Fibroblast of pulmonary artery (primary cell): ENCODE data around the gene HDGF.

Source experiments
- DNase-seq: peaks from one replicate; pipeline ENCODE4 v3.0.0-alpha.2; 2010; ENCODE audit warnings: low read depth
- H3K4me3 ChIP-seq: replicated peaks from 2 replicates; pipeline ENCODE4 v1.5.1; 2011; ENCODE audit warnings: low read depth, mild to moderate bottlenecking, control low read depth, low read length, moderate library complexity
- TF ChIP-seq, protein P1 (sequence below): IDR thresholded peaks from 2 replicates; pipeline ENCODE4 v1.5.1; 2011; ENCODE audit warnings: mild to moderate bottlenecking, control low read depth, low read length, inconsistent platforms; ENCODE audit errors: missing control alignments

HDGF gene

DNA sequence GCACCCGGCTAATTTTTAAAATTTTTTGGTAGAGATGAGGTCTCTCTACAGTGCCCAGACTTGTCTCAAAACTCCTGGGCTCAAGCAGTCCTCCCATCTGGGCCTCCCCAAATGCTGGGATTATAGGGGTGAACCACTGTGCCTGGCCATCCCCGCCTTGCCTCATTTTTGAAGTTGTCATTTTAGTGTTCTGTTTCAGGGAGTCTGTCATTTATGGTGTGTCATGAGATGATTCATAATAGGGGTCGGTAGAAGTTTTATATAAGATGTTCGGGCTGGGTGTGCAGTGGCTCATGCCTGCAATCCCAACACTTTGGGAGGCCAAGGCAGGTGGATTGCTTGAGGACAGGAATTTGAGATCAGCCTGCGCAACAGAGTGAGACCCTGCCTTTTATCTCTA lies 24.3 kb upstream of the HDGF start:
- DNase-seq, result no peak
- TF ChIP-seq, protein P1, sequence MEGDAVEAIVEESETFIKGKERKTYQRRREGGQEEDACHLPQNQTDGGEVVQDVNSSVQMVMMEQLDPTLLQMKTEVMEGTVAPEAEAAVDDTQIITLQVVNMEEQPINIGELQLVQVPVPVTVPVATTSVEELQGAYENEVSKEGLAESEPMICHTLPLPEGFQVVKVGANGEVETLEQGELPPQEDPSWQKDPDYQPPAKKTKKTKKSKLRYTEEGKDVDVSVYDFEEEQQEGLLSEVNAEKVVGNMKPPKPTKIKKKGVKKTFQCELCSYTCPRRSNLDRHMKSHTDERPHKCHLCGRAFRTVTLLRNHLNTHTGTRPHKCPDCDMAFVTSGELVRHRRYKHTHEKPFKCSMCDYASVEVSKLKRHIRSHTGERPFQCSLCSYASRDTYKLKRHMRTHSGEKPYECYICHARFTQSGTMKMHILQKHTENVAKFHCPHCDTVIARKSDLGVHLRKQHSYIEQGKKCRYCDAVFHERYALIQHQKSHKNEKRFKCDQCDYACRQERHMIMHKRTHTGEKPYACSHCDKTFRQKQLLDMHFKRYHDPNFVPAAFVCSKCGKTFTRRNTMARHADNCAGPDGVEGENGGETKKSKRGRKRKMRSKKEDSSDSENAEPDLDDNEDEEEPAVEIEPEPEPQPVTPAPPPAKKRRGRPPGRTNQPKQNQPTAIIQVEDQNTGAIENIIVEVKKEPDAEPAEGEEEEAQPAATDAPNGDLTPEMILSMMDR, result no peak
- no peak overlapping the region for H3K4me3 ChIP-seq

DNA sequence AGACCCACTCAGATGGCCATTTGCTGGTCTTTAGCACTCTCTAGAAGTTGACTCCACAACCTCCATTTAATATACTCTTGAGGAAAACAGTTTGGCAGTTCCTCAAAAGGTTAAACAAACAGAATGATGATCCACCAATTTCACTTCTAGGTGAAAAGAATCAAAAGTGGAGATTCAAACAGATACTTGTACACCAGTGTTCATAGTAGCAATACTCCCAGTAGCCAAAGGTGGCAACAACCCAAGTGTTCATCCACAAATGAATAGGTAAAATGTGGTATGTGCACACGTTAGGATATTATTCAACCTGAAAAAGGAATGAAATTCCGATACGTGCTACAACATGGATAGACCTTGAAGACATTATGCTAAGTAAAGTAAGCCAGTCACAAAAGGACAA lies 22.1 kb upstream of the HDGF start:
- no peak overlapping the region for H3K4me3 ChIP-seq
- DNase-seq, result no peak
- TF ChIP-seq, protein P1, result peak; percentile 13

DNA sequence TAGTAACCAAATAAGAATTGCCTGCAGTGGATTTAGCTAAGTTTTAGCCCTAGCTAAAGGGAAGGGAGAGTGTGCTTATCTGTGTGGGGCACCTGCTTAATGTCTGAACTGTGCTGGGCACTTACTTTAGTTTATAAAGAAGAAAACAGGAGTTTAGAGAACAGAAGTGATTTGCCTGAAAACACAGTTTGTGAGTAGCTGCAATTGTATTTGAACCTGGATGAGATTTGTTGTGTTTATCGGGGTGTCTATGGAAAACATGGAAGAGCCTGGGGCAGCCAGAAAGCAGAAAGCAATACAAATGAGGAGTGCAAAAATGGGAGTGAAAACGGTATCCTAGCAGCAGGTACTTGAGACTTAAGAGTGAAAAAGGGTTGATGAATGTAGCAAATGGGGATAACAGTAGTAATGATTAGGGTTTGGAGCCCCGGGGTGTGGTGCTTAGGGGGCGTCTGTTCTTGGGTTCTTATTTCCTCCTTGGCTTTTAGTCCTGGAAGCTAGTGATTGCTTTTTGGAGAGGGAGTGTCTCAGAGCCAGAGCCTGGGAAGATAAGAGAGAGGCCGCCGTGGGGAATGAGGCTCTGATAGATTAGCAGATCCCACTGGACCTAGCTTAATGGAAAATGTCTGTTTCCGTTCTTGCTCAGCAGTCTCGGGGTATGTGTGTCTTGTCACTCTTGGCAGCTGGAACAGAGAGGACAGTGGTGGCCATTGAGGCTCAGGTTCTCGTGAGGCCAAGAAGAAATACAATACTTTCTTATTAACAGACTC lies 21.4 kb upstream of the HDGF start:
- TF ChIP-seq, protein P1, result no peak
- DNase-seq, result peak; percentile 14
- no peak overlapping the region for H3K4me3 ChIP-seq

DNA sequence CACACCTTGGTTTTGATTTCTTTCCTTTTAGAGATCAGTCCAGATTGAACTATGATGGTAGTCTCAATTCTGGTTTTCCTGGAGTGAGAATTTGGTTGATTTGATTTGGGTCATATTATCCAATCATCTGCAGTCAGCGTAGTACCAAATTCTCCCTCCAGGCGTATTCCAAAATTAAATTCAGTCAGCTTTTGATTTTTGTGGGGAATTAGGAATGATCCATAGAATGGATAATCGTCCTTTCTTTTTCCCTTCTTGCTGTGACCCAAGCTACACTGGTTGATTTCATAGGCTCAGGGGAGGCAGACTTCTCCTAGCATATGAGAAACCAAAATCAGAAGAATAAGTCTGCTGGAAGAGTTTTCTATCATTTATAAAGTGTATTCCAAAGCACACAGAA lies 20.7 kb upstream of the HDGF start:
- no peak overlapping the region for H3K4me3 ChIP-seq
- no peak for DNase-seq
- TF ChIP-seq, protein P1, result no peak

DNA sequence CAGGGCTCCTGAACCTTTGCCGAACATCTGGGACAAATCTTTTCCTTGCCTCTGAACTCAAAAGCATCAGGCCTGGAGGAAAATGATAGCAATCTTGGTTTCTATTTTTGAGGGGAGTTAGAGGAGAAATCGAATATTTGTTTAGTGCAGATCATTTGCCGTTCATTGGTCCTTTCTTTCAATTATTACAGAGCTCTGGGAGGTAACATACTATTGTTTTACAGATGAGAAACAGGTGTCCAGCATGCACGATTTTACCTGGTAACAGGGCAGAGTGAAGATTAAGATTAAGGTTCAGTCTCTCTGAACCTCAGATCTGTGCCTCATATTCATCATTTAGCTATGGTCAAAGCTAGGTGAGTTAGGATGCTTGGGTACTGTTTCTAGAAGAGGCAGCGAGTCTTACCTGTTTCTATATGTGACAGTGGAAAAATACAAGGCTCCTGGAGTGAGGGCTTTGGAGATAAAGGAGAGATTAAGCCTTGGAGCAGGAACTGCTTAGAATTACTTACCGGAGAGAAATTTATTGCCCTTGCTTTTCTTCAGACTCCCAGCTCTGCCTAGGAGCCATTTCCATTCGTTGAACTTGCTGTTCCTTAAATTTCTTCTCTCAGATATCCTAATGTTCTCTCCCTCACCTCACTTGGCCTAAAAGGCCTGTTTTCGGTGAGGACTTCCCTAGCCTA lies 17.3 kb upstream of the HDGF start:
- DNase-seq, result no peak
- TF ChIP-seq, protein P1, result no peak
- H3K4me3 ChIP-seq, result peak overlapping the region; percentile 92

DNA sequence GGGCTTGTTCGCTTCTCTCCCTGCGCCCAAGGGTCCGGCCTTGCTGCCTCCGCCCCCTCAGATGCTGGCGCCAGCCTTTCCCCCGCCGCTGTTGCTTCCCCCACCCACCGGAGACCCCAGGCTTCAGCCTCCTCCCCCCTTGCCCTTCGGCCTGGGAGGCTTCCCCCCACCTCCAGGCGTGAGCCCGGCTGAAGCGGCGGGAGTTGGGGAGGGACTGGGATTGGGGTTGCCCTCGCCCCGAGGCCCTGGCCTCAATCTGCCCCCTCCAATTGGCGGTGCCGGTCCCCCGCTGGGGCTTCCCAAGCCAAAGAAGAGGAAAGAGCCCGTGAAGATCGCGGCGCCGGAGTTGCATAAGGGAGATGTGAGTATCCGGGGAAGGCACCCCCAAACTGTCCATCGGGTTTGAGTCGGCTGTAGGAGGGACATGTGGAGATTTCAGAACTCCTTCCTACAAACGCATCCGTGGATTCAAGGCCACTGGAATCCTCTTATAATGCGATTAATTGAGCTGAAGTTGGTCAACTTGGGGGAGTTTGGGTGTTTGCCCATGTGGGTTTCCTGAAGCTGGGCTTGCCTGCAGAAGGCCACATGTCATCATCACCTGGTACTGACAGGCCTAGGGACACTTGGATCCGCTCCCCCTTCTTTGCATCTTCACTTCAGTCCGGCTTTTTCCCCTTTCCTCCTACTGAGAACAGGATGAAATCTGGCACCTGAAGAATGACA lies 16.6 kb upstream of the HDGF start:
- peak overlapping the region; percentile 92 for H3K4me3 ChIP-seq
- TF ChIP-seq, protein P1, result no peak
- DNase-seq, result no peak
